Endothelial cell (in vitro differentiated cells): ENCODE data around the gene HOXD1. TPM values are rescaled to one million over a fixed set of nuclear protein-coding genes. Genes with fewer than 3 reads are reported as not detected.

Experiments
- DNase-seq: peaks from one replicate; pipeline ENCODE4 v3.0.0; 2021; ENCODE audit warnings: low spot score
- H3K27ac Mint-ChIP-seq: one replicate; pipeline ENCODE4 v1.8.0; 2021; ENCODE audit warnings: mixed read lengths, inconsistent platforms; ENCODE audit not compliant: unreplicated experiment
- H3K27me3 Mint-ChIP-seq: one replicate; pipeline ENCODE4 v1.8.0; 2021; ENCODE audit warnings: mild to moderate bottlenecking, moderate library complexity, mixed read lengths, inconsistent platforms; ENCODE audit not compliant: unreplicated experiment
- H3K36me3 Mint-ChIP-seq: one replicate; pipeline ENCODE4 v1.8.0; 2021; ENCODE audit warnings: mild to moderate bottlenecking, low read depth, mixed read lengths, inconsistent platforms; ENCODE audit not compliant: unreplicated experiment
- H3K4me1 Mint-ChIP-seq: one replicate; pipeline ENCODE4 v1.8.0; 2021; ENCODE audit warnings: mild to moderate bottlenecking, mixed read lengths, inconsistent platforms; ENCODE audit not compliant: unreplicated experiment
- H3K4me3 Mint-ChIP-seq: one replicate; pipeline ENCODE4 v1.8.0; 2021; ENCODE audit warnings: mild to moderate bottlenecking, mixed read lengths, inconsistent platforms; ENCODE audit not compliant: unreplicated experiment
- H3K9me3 Mint-ChIP-seq: one replicate; pipeline ENCODE4 v1.8.0; 2021; ENCODE audit warnings: mixed read lengths, inconsistent platforms; ENCODE audit not compliant: unreplicated experiment
- total RNA-seq: library from RNA; stranded (reverse); fragmentation: NEBNext Ultra II Directional; extraction: Animal tissue kit (Norgen Biotek cat#: 25700); gene quantifications from one replicate; pipeline ENCODE4 v1.2.1, GENCODE V29; 2021; ENCODE audit not compliant: unreplicated experiment
- TF ChIP-seq, protein P1 (sequence below): fragments of 200-600 bp; sonication (generic); IDR thresholded peaks from one replicate; pipeline ENCODE4 v1.5.0; 2021; ENCODE audit warnings: antibody characterized with exemption; ENCODE audit not compliant: unreplicated experiment

Gene HOXD1
- total RNA-seq, 1 donor from 2014 or later: 3.8 TPM

- Mint-ChIP-seq H3K4me1 (peaks cover 23% of the 10 kb centered on the region), H3K27me3 (peaks cover 43% of the 10 kb centered on the region), H3K9me3 (no peaks in the 10 kb centered on the region), H3K36me3 (peaks cover 1% of the 10 kb centered on the region), H3K4me3 (no peak overlapping the region), H3K27ac (no peak overlapping the region)
- TF ChIP-seq, protein P1, sequence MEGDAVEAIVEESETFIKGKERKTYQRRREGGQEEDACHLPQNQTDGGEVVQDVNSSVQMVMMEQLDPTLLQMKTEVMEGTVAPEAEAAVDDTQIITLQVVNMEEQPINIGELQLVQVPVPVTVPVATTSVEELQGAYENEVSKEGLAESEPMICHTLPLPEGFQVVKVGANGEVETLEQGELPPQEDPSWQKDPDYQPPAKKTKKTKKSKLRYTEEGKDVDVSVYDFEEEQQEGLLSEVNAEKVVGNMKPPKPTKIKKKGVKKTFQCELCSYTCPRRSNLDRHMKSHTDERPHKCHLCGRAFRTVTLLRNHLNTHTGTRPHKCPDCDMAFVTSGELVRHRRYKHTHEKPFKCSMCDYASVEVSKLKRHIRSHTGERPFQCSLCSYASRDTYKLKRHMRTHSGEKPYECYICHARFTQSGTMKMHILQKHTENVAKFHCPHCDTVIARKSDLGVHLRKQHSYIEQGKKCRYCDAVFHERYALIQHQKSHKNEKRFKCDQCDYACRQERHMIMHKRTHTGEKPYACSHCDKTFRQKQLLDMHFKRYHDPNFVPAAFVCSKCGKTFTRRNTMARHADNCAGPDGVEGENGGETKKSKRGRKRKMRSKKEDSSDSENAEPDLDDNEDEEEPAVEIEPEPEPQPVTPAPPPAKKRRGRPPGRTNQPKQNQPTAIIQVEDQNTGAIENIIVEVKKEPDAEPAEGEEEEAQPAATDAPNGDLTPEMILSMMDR: no peak
- no peak for DNase-seq
These were observed 33.0 kb upstream of the HOXD1 start for GRCh38 chr2:176155356-176156044.

DNA sequence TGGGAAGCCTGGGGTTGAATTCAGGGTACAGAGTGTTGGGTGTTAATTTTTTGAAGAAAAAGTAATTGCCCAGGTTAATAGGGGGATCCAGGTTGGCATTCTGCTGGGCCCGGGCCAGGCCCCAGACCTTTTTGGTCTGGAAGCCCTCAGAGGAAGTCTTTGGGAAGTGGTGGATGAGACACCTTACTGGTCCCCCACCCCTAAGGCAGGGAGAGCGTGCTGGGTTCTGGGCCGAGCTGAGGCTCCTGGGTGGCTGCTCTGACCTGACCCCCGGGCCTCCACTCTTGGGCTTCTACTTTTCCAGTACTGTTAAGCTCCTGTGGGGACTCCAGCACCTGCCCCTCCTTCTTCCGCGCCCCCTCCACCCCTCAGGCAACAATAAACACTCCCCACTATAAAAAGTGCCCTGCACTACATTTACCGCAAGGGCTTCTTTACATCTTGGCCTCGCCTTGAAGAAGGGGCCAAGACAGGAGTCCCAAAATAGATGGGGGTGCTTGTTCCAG is 32.1 kb upstream of the HOXD1 start:
- H3K27me3 Mint-ChIP-seq: peaks cover 43% of the 10 kb centered on the region
- H3K4me1 Mint-ChIP-seq: peaks cover 25% of the 10 kb centered on the region
- no peaks in the 10 kb centered on the region for H3K36me3 Mint-ChIP-seq
- H3K9me3 Mint-ChIP-seq: no peaks in the 10 kb centered on the region
- no peak overlapping the region for H3K27ac Mint-ChIP-seq
- H3K4me3 Mint-ChIP-seq: peak overlapping the region; percentile 47
- TF ChIP-seq, protein P1: no peak
- DNase-seq: no peak

- H3K27me3 Mint-ChIP-seq: peaks cover 42% of the 10 kb centered on the region
- no peaks in the 10 kb centered on the region for H3K36me3 Mint-ChIP-seq
- no peak for DNase-seq
- TF ChIP-seq, protein P1: no peak
- H3K4me3 Mint-ChIP-seq: peak within 1 kb of the TSS; percentile 78
- peaks cover 25% of the 10 kb centered on the region for H3K4me1 Mint-ChIP-seq
- no peaks in the 10 kb centered on the region for H3K9me3 Mint-ChIP-seq
- H3K27ac Mint-ChIP-seq: peak within 1 kb of the TSS; percentile 58
These were observed 31.5 kb upstream of the HOXD1 start, which contains the start of gene HOXD3 for GRCh38 chr2:176156807-176157498. Gene HOXD3, plus strand, starts transcription at chr2:176157307. Its CDS starts 11,808 bp downstream, at chr2:176169115.

GRCh38 chr2:176157499-176158185 is 30.8 kb upstream of the HOXD1 start:
- H3K9me3 Mint-ChIP-seq: no peaks in the 10 kb centered on the region
- no peak for DNase-seq
- H3K27ac Mint-ChIP-seq: peak overlapping the region; percentile 58
- H3K4me1 Mint-ChIP-seq: peaks cover 25% of the 10 kb centered on the region
- peak overlapping the region; percentile 78 for H3K4me3 Mint-ChIP-seq
- peaks cover 45% of the 10 kb centered on the region for H3K27me3 Mint-ChIP-seq
- TF ChIP-seq, protein P1: no peak
- no peaks in the 10 kb centered on the region for H3K36me3 Mint-ChIP-seq
